ENCODE measurements around the gene PC.

DNA sequence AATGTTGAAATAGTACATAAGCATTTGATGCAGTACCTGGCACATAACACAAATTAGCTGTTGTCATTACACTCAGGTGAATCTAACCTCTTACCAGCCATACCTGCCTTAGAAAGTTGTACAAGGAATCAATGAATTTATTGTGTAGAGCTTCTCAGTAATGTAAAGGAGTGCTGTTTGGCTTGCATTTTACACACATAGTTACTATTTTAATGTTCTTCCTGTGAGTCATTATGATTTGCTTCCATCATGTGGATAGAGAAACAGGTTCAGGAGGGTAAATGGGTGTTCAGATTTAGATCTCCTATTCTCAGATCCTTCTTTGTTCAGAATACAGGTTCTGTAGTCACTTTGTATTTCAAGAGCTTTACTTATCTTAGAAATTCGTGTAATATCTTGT is 142.5 kb downstream of the PC start:
- no peak for TF ChIP-seq EZH2 (IDR thresholded peaks at IDR 0.05; ENCODE audit: low read length)
- TF ChIP-seq CTCF (optimal IDR thresholded peaks at IDR 0.05 in 1 of 3, IDR thresholded peaks at IDR 0.05 in 1 of 3, conservative IDR thresholded peaks at IDR 0.05 in 1 of 3; ENCODE audit: extremely low read depth in 1 of 3, insufficient read depth in 2 of 3, low read length in 3 of 3) = no peak
